Neural cell (in vitro differentiated cells): ENCODE measurements around the gene CIAPIN1. TPM values are rescaled to one million over a fixed set of nuclear protein-coding genes. Genes with fewer than 3 reads are reported as not detected.

ENCODE experiments used
- H2AFZ ChIP-seq: fragments of 200-600, 300-800 bp; sonication (generic), shearing (Covaris generic); 2 replicates; pipeline ENCODE4 v1.6.0; 2014; ENCODE audit warnings: low read depth, mild to moderate bottlenecking, antibody characterized with exemption, low read length, moderate library complexity
- H3F3A ChIP-seq: fragments of 200-600 bp; shearing (Covaris generic); 2 replicates; pipeline ENCODE4 v1.6.1; 2016; ENCODE audit warnings: mild to moderate bottlenecking, moderate library complexity, mixed read lengths, antibody characterized with exemption, low read length; ENCODE audit not compliant: insufficient read depth, poor library complexity, severe bottlenecking
- H3K27ac ChIP-seq: fragments of 200-600, 300-800 bp; sonication (generic), shearing (Covaris generic); 2 replicates; pipeline ENCODE4 v1.5.1; 2014; ENCODE audit warnings: mild to moderate bottlenecking, low read length, moderate library complexity
- H3K27me3 ChIP-seq: fragments of 300-800, 200-600 bp; sonication (generic), shearing (Covaris generic); 2 replicates; pipeline ENCODE4 v1.6.0; 2014; ENCODE audit warnings: mild to moderate bottlenecking, low read depth, low read length, moderate library complexity; ENCODE audit not compliant: insufficient read depth
- H3K36me3 ChIP-seq: fragments of 300-800, 200-600 bp; sonication (generic), shearing (Covaris generic); 2 replicates; pipeline ENCODE4 v1.5.1; 2014; ENCODE audit warnings: mild to moderate bottlenecking, antibody characterized with exemption, low read length, moderate library complexity; ENCODE audit not compliant: insufficient read depth
- H3K4me2 ChIP-seq: fragments of 300-800, 200-600 bp; sonication (generic), shearing (Covaris generic); 2 replicates; pipeline ENCODE4 v1.6.0; 2014; ENCODE audit warnings: mild to moderate bottlenecking, low read length
- H3K4me3 ChIP-seq: fragments of 300-800, 200-600 bp; sonication (generic), shearing (Covaris generic); 2 replicates; pipeline ENCODE4 v1.5.1; 2014; ENCODE audit warnings: mild to moderate bottlenecking, low read length, moderate library complexity
- H3K79me2 ChIP-seq: fragments of 200-600 bp; shearing (Covaris generic); replicated peaks from 2 replicates; pipeline ENCODE4 v1.6.0; 2014; ENCODE audit warnings: mild to moderate bottlenecking, low read length, moderate library complexity; ENCODE audit not compliant: insufficient read depth
- H3K9ac ChIP-seq: fragments of 300-800, 200-600 bp; sonication (generic), shearing (Covaris generic); 2 replicates; pipeline ENCODE4 v1.6.1; 2016; ENCODE audit warnings: mild to moderate bottlenecking, low read length, mixed read lengths
- H3K9me2 ChIP-seq: fragments of 200-600 bp; shearing (Covaris generic); 2 replicates; pipeline ENCODE4 v1.6.1; 2016; ENCODE audit warnings: mild to moderate bottlenecking, low read length, mixed read lengths; ENCODE audit not compliant: insufficient read depth
- H3K9me3 ChIP-seq: fragments of 200-600, 300-800 bp; sonication (generic), shearing (Covaris generic); 2 replicates; pipeline ENCODE4 v1.6.1; 2016; ENCODE audit warnings: mild to moderate bottlenecking, mixed run types, low read length, moderate library complexity, mixed read lengths
- H4K20me1 ChIP-seq: fragments of 200-600 bp; shearing (Covaris generic); 2 replicates; pipeline ENCODE4 v1.6.1; 2016; ENCODE audit warnings: mild to moderate bottlenecking, mixed run types; ENCODE audit not compliant: insufficient read depth
- EP300 ChIP-seq: fragments of 450-650 bp; conservative IDR thresholded peaks from 2 replicates; pipeline ENCODE4 v1.6.1; 2014; ENCODE audit warnings: antibody characterized with exemption, mild to moderate bottlenecking, moderate library complexity; ENCODE audit not compliant: poor library complexity, severe bottlenecking
- EZH2 ChIP-seq: fragments of 200-600, 300-800 bp; shearing (Covaris generic), sonication (generic); IDR thresholded peaks from 2 replicates; pipeline ENCODE4 v1.6.1; 2014; ENCODE audit warnings: antibody characterized with exemption, low read length, borderline replicate concordance, mild to moderate bottlenecking; ENCODE audit not compliant: insufficient read depth, poor library complexity, severe bottlenecking
- MXI1 ChIP-seq: fragments of 450-650 bp; conservative IDR thresholded peaks from 2 replicates; pipeline ENCODE4 v1.6.1; 2014; ENCODE audit warnings: antibody characterized with exemption, mild to moderate bottlenecking; ENCODE audit not compliant: poor library complexity, severe bottlenecking
- POLR2AphosphoS5 ChIP-seq: IDR thresholded peaks from 2 replicates; pipeline ENCODE4 v1.6.1; 2012
- SMC3 ChIP-seq: fragments of 450-650 bp; conservative IDR thresholded peaks from 2 replicates; pipeline ENCODE4 v1.6.1; 2014; ENCODE audit warnings: antibody characterized with exemption, mild to moderate bottlenecking, moderate library complexity; ENCODE audit not compliant: poor library complexity
- polyA plus RNA-seq: library from polyadenylated mRNA; depleted of rRNA; stranded (reverse); fragments of >200 nt; gene quantifications from 2 replicates; pipeline ENCODE4 v1.2.3, GENCODE V29; 2014
- TF ChIP-seq, protein P1 (sequence below): fragments of 450-650 bp; IDR thresholded peaks from 2 replicates; pipeline ENCODE4 v1.5.1; 2014; ENCODE audit warnings: antibody characterized with exemption, mild to moderate bottlenecking, moderate library complexity; ENCODE audit not compliant: poor library complexity, severe bottlenecking
- TF ChIP-seq, protein P2 (sequence below): IDR thresholded peaks from 2 replicates; pipeline ENCODE4 v1.6.1; 2012; ENCODE audit warnings: borderline replicate concordance

The CIAPIN1 gene
- polyA plus RNA-seq, 1 donor from 2014 or later: 117 TPM

DNA sequence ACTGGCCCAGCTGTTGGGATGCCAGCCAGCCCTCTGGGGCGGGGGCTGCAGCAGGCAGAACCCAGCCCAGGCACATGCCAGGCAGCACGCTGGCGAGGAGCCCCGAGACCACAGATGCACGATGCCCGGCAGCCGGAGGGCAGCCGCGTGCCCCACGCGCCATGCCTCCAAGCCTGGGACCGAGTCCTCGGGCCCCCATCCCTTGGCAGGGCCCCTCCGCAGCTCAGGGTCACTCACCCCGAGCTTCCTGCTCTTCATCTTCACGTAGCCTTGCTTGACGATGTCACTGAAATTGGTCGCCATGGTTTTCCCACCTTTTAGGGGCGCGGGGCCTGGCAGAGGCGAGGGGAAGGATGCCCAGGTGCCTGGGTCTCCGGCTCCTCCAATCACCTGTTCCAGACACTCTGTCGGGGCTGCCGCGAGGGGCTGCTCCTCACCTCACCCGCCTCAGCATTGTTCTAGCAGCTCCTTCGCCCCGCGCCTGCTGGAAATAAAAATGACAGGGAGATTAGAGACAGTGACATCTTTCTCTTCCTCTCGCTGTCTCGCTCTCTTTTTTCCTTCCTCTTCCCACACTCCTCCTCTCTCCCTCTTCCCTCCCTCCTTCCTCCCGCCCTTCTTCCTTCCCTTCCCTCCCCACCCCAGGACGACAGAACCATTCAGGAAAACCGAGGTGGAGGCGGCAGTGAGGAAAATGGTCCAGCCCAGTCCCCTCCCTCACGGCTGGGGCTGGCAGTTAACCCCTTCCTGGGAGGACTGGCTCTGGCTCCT lies 32.2 kb upstream of the CIAPIN1 start:
- H3K27ac ChIP-seq: peak overlapping the region; percentile 76

DNA sequence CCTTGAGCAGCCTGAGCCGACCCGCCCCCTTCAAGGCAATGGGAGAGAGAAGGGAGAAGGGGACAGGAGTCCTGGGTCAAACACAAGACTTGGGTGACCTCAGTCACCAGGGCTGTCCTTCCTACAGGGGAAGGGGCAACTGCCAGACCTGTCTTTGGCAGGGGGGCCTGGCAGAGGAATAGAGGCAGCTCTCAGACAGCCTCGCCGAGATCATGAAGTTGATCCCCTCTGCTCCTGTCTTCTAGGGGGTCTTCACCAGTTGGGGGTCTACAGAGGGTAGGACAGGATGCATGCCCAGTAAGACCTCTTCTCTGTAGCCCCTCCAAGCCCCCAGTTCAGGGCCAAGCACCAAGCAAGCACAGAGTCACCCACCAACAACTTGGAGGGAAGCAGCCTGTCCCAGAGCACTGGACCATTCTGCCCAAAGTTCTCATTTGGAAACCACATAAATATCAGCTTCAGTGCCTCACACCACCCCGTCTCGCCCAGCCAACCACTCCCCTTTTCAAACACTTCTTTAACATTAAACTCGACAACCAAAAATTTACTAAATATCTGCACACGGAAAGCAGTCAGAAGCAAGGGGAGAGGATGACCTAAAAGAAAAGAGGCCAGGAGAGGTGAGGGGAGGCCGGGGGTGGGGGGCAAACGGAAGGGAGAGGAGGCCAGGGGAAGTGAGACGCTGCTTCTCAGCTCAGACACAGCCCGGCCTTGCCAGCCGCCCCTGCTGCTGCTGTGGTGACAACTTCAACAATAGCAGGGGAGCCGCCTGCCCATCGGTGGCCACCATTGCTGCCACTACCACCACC lies 31.4 kb upstream of the CIAPIN1 start:
- no peaks in the 10 kb centered on the region for H3K36me3 ChIP-seq
- H3K4me3 ChIP-seq: peak overlapping the region; percentile 89
- H3K79me2 ChIP-seq: peaks cover 41% of the 10 kb centered on the region
- H2AFZ ChIP-seq: no peak overlapping the region
- H3K9ac ChIP-seq: peak overlapping the region; percentile 81
- H3F3A ChIP-seq: no peaks in the 10 kb centered on the region
- H3K9me2 ChIP-seq: no peaks in the 10 kb centered on the region
- peaks cover 4% of the 10 kb centered on the region for H4K20me1 ChIP-seq
- no peaks in the 10 kb centered on the region for H3K27me3 ChIP-seq
- TF ChIP-seq EZH2 (no peak), SMC3 (no peak), MXI1 (no peak), POLR2AphosphoS5 (no peak)
- TF ChIP-seq, protein P1, sequence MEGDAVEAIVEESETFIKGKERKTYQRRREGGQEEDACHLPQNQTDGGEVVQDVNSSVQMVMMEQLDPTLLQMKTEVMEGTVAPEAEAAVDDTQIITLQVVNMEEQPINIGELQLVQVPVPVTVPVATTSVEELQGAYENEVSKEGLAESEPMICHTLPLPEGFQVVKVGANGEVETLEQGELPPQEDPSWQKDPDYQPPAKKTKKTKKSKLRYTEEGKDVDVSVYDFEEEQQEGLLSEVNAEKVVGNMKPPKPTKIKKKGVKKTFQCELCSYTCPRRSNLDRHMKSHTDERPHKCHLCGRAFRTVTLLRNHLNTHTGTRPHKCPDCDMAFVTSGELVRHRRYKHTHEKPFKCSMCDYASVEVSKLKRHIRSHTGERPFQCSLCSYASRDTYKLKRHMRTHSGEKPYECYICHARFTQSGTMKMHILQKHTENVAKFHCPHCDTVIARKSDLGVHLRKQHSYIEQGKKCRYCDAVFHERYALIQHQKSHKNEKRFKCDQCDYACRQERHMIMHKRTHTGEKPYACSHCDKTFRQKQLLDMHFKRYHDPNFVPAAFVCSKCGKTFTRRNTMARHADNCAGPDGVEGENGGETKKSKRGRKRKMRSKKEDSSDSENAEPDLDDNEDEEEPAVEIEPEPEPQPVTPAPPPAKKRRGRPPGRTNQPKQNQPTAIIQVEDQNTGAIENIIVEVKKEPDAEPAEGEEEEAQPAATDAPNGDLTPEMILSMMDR: no peak
- TF ChIP-seq, protein P2, sequence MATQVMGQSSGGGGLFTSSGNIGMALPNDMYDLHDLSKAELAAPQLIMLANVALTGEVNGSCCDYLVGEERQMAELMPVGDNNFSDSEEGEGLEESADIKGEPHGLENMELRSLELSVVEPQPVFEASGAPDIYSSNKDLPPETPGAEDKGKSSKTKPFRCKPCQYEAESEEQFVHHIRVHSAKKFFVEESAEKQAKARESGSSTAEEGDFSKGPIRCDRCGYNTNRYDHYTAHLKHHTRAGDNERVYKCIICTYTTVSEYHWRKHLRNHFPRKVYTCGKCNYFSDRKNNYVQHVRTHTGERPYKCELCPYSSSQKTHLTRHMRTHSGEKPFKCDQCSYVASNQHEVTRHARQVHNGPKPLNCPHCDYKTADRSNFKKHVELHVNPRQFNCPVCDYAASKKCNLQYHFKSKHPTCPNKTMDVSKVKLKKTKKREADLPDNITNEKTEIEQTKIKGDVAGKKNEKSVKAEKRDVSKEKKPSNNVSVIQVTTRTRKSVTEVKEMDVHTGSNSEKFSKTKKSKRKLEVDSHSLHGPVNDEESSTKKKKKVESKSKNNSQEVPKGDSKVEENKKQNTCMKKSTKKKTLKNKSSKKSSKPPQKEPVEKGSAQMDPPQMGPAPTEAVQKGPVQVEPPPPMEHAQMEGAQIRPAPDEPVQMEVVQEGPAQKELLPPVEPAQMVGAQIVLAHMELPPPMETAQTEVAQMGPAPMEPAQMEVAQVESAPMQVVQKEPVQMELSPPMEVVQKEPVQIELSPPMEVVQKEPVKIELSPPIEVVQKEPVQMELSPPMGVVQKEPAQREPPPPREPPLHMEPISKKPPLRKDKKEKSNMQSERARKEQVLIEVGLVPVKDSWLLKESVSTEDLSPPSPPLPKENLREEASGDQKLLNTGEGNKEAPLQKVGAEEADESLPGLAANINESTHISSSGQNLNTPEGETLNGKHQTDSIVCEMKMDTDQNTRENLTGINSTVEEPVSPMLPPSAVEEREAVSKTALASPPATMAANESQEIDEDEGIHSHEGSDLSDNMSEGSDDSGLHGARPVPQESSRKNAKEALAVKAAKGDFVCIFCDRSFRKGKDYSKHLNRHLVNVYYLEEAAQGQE: no peak
- peak overlapping the region; percentile 76 for H3K27ac ChIP-seq
- H3K4me2 ChIP-seq: peak overlapping the region; percentile 92
- H3K9me3 ChIP-seq: no peaks in the 10 kb centered on the region

More for the DNA sequence above, 32.2 kb upstream of the CIAPIN1 start:
- Histone ChIP-seq H3K36me3 (no peaks in the 10 kb centered on the region), H4K20me1 (peaks cover 4% of the 10 kb centered on the region), H3K9me3 (no peaks in the 10 kb centered on the region), H3K4me3 (peak overlapping the region; percentile 89), H3K4me2 (peak overlapping the region; percentile 92), H3F3A (no peaks in the 10 kb centered on the region), H3K27me3 (no peaks in the 10 kb centered on the region), H3K9ac (peak overlapping the region; percentile 81), H3K79me2 (peaks cover 41% of the 10 kb centered on the region), H2AFZ (peak overlapping the region; percentile 53), H3K9me2 (no peaks in the 10 kb centered on the region)
- TF ChIP-seq SMC3 (no peak), EP300 (peak; percentile 39), POLR2AphosphoS5 (peak; percentile 85), MXI1 (peak; percentile 73)
- TF ChIP-seq, protein P2: no peak
